Germinal center (tissue), 1 donor: ENCODE results near the gene ADPRS.
A peak's percentile ranks its signal among the peaks of the same experiment; 100 is the strongest.

Experiments used
- DNase-seq: peaks from one replicate; pipeline ENCODE4 v3.0.0; 2012; ENCODE audit warnings: mixed read lengths, low spot score

ADPRS gene

GRCh38 chr1:36108314-36108713 is 19.6 kb downstream of the ADPRS start:
- DNase-seq = no peak

- DNase-seq = no peak
Measured at GRCh38 chr1:36109041-36109679, 20.5 kb downstream of the ADPRS start.

DNA sequence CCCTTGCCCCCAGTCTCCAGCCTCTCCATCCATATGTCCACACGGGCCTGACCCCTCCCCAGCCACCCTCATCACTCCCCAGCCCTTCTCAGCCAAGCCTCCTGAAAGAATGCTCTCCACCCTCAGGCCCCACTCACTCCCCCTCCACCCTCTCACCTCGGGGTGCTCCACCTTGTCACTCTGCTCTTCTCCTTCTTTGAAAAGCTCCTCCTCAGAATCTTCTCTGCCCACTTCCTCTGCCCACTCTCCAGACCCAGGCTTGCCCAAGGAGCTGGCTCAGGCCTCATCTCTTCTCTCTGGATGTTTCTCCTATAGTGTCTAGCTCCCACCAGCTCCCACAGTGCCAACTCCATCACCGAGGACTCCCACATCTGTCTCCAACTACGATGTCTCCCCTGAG is 22.5 kb downstream of the ADPRS start:
- no peak for DNase-seq

DNA sequence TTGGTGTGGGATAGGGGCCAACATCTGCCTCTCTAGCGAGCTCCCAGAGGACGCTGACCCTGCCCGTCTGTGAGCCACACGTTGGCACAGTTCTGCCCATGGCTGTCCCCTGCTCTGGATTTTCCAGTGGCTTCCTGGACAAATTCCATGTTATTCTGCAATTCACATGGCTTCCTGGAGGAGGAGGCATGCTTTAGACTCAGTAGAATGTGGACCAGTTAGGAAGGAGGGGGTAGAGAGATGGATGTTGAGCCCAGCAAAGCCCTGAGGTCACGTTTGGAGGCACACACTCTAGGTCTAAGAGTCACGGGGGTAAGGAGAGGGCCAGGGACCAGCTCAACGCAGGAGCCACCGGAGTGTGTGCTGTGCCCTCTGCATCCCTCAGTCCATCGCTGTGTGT is 24.1 kb downstream of the ADPRS start:
- DNase-seq = no peak

GRCh38 chr1:36114371-36114770 is 25.7 kb downstream of the ADPRS start:
- DNase-seq = no peak

DNA sequence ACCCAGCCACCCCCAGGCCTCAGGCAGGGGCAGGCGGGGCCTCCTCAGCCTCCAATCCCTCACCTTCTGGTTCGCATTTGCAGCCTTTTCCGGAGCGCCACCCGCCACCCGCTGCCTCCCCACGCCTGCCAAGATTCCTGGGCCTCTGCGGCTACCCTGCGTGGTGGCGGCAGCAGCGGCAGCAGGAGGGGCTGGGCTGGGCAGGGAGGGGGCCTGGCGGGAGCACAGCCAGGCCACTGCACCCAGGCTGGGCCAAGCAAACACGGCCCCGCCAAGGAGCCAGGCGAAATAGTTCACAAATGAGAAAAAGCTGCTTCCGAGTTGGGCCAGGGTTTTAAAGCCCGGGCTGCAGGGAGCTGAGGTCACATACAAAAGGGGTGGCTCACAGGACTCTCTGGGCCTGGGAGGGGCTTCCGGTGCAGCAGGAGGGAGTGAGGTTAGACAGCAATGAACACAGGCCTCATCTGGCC is 26.5 kb downstream of the ADPRS start:
- no peak for DNase-seq

GRCh38 chr1:36115931-36116330 is 27.2 kb downstream of the ADPRS start:
- no peak for DNase-seq

- no peak for DNase-seq
Measured at GRCh38 chr1:36116901-36117300, 28.2 kb downstream of the ADPRS start.

- DNase-seq = no peak
Measured at GRCh38 chr1:36118447-36119204, 29.9 kb downstream of the ADPRS start.

- DNase-seq = no peak
Measured at GRCh38 chr1:36119456-36119855, 30.8 kb downstream of the ADPRS start.

GRCh38 chr1:36122062-36123030 is 33.7 kb downstream of the ADPRS start:
- no peak for DNase-seq

GRCh38 chr1:36123356-36123755 is 34.7 kb downstream of the ADPRS start:
- DNase-seq = peak; percentile 62

- no peak for DNase-seq
Measured at GRCh38 chr1:36124404-36125128, 35.9 kb downstream of the ADPRS start.

GRCh38 chr1:36125129-36125991 is 36.7 kb downstream of the ADPRS start, which contains the start of gene COL8A2:
TSS of gene COL8A2 (minus strand) at chr1:36125222. CDS start at chr1:36100242, 24,980 bp downstream.
- peak; percentile 43 for DNase-seq

DNA sequence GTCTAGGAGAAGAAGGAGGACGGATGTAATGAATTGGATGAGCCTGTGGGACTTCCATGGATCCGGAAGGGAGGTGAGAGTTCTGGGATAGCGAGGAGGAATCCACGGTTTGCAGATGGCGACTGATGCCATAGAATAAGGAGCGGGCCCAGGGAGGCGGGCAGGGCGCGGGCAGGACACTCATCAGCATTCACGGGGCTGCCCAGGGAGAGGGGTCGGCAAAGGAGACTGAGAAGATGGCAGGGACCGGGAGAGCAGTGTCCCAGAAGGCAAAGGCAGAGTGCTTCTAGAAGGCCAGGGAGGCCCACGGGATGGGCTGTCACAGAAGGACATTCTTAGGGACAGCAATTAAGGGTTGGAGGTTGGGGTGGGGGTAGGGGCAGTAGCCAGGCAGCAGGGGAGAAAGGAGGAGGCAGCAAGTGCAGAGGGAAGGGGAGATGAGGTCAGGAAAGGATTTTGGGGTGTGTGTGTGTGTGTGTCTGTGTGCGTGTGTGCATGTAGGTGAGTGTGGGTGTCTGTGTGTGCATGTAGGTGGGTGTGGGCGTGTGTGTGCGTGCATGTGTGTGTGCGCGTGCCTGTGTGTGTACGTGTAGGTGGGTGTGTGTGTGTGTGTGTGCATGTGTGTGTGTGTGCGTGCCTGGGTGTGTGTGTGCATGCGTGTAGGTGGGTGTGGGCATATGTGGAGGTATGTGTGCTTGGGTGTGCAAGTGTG is 37.5 kb downstream of the ADPRS start:
- no peak for DNase-seq

GRCh38 chr1:36126797-36127500 is 38.3 kb downstream of the ADPRS start:
- no peak for DNase-seq

DNA sequence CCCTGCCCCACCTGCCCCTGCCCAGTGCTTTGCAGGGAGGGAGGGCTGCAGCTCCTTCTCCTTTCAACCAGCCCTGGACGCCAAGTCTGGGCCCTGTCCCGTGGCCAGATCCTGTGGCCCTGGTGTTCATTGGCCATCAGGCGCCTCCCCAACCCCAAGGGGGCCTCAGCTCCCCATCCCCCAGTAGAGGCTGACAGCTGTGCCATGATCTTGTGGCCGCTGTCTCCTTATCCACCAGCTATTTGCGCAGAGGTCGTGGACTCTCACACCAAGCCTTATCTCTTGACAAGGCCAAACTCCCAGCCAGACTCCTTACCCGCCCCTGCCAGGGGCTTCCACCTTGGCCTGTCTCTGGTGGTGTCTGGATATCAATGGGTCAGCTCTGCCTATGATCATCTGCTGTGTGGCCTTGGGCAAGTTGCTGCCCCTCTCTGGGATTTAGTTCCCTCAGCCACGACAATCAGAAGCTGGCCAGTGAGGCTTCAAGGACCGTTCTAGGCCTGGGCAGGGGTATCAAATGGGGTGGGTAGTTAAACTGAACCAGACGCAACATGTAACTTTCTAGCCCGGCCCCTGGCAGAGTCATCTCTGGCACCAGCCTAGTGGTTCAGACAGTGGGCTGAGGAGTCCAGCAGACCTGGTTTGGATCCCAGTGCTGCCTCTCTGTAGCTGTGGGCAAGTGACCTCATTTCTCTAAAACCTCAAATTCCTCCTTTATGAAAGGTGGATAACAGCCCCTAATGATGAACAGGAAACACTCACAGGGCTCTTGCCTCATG is 39.6 kb downstream of the ADPRS start:
- no peak for DNase-seq

- no peak for DNase-seq
Measured at GRCh38 chr1:36128905-36129206, 40.2 kb downstream of the ADPRS start.

DNA sequence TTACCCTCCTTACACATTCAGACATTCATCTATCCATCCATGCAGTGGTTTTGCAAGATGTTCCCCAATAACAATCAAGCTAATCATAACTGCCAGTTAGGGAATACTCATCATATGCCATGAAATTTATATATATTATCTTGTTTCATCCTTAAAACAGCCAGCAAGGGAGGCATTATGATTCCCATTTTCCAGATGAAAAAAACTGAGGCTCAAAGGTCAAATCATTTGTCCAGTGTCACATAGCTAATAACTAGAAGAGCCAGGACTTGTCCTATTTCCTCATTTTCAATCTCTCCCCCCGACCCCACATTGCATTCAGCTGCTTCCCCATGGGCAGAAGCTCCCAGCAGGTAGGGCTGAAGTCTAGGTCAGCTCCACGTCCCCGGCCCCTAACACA is 43.3 kb downstream of the ADPRS start:
- DNase-seq = no peak
